HL-60 (cell line): ENCODE results near the gene IKBKG.

Experiments
- CTCF ChIP-seq: IDR thresholded peaks from one replicate; pipeline ENCODE4 v1.5.1; 2011; ENCODE audit warnings: low read length, control low read depth, inconsistent platforms; ENCODE audit not compliant: insufficient read depth
- GABPA ChIP-seq: IDR thresholded peaks from 2 replicates; pipeline ENCODE4 v1.6.1; 2012; ENCODE audit warnings: low read depth
- POLR2AphosphoS5 ChIP-seq: IDR thresholded peaks from 2 replicates; pipeline ENCODE4 v1.6.1; 2012; ENCODE audit warnings: low read depth

GRCh38 chrX:154605566-154605965 is 58.1 kb downstream of the IKBKG start:
- TF ChIP-seq CTCF (no peak), GABPA (no peak), POLR2AphosphoS5 (no peak)
